Bronchial epithelial cell (primary cell): ENCODE data around the gene FZD10. TPM values are rescaled to one million over a fixed set of nuclear protein-coding genes. Genes with fewer than 3 reads are reported as not detected.

Experiments
- DNase-seq: peaks from one replicate; pipeline ENCODE4 v3.0.0-alpha.2; 2010; ENCODE audit warnings: low read depth
- FAIRE-seq: peaks from 2 replicates; lab custom pipeline; 2011; peaks lifted over from hg19 to GRCh38; lab: Jason Lieb, UNC
- H3K27me3 ChIP-seq: 2 replicates; pipeline ENCODE4 v1.5.1; 2011; ENCODE audit warnings: low read length; ENCODE audit not compliant: control insufficient read depth, insufficient read depth
- H3K36me3 ChIP-seq: 2 replicates; pipeline ENCODE4 v1.5.1; 2011; ENCODE audit warnings: low read length; ENCODE audit not compliant: control insufficient read depth, insufficient read depth
- H3K4me3 ChIP-seq: 2 replicates; pipeline ENCODE4 v1.5.1; 2011; ENCODE audit warnings: mild to moderate bottlenecking, low read depth, low read length, control low read depth
- total RNA-seq: library from RNA; depleted of rRNA; stranded (reverse); fragments of >200 nt; gene quantifications from 2 replicates; pipeline ENCODE4 v1.2.1, GENCODE V29; 2014
- TF ChIP-seq, protein P1 (sequence below): IDR thresholded peaks from 2 replicates; pipeline ENCODE4 v1.5.1; 2011; ENCODE audit warnings: mild to moderate bottlenecking, moderate library complexity, low read length, control low read depth, inconsistent platforms; ENCODE audit not compliant: insufficient read depth, severe bottlenecking

FZD10 gene
- total RNA-seq, 1 donor from 2014 or later: 0.26 TPM

DNA sequence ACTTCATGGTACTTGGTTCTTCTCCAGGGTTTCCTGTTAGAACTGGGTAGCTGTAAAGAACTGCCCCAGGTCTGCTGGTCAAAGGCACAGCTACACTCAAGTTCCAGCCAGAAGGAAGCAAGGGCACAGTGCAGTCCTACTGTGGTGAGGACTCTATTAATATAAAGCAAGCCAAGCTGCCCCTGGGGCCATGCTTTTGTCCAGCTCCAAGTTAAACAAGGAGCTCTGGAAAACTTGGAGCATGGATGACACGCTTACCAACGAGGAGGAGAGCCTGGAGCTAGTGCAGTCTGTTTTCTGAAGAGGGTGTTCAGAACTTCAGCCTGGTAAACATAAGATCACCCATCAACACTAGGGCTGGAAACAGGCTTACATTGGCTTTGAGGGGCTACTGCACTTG is 4.0 kb downstream of the FZD10 start:
- no peak overlapping the region for H3K4me3 ChIP-seq
- H3K36me3 ChIP-seq: no peaks in the 10 kb centered on the region
- DNase-seq (no peak), FAIRE-seq (no peak)
- TF ChIP-seq, protein P1, sequence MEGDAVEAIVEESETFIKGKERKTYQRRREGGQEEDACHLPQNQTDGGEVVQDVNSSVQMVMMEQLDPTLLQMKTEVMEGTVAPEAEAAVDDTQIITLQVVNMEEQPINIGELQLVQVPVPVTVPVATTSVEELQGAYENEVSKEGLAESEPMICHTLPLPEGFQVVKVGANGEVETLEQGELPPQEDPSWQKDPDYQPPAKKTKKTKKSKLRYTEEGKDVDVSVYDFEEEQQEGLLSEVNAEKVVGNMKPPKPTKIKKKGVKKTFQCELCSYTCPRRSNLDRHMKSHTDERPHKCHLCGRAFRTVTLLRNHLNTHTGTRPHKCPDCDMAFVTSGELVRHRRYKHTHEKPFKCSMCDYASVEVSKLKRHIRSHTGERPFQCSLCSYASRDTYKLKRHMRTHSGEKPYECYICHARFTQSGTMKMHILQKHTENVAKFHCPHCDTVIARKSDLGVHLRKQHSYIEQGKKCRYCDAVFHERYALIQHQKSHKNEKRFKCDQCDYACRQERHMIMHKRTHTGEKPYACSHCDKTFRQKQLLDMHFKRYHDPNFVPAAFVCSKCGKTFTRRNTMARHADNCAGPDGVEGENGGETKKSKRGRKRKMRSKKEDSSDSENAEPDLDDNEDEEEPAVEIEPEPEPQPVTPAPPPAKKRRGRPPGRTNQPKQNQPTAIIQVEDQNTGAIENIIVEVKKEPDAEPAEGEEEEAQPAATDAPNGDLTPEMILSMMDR: no peak
- H3K27me3 ChIP-seq: peaks cover 17% of the 10 kb centered on the region

DNA sequence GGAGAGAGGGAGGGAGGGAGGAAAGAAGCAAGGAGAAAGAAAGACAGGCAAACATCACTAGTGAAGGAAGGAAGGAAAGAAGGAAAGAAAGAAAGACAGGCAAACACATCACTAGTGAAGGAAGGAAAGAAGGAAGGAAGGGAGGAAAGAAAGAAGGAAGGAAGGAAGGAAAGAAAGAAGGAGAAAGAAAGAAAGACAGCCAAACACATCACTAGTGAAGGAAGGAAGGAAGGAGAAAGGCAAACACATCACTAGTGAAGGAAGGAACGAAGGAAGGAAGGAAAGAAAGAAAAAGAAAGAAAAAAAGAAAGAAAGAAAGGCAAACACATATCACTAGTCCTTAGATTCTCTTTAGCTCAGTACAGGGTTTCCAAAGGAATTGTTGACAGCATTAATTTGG is 5.3 kb downstream of the FZD10 start:
- no peak for DNase-seq

DNA sequence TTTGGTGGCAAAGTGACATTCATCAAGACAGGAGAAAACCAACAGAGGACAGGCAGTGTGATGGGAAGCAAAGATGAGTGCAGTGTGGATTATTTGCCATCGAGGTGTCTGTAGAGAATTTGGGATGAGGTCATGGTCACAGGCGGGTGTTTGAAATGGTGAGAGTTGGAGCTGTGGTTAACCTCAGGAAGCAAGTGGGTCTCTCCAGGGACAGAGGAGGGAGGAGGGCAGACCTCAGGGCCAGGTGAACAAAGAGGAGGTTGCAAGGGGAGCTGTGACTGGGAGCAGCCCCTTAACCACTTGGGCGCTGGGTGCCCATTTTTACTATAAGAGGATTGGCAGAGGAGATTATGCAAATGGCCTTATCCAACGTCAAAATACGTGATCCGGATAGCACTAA is 7.0 kb downstream of the FZD10 start:
- FAIRE-seq: no peak
- no peak for DNase-seq

More for the DNA sequence above, 5.3 kb downstream of the FZD10 start:
- Histone ChIP-seq H3K4me3 (no peak overlapping the region), H3K36me3 (no peaks in the 10 kb centered on the region), H3K27me3 (peaks cover 17% of the 10 kb centered on the region)
- TF ChIP-seq, protein P1: no peak
- FAIRE-seq: no peak

DNA sequence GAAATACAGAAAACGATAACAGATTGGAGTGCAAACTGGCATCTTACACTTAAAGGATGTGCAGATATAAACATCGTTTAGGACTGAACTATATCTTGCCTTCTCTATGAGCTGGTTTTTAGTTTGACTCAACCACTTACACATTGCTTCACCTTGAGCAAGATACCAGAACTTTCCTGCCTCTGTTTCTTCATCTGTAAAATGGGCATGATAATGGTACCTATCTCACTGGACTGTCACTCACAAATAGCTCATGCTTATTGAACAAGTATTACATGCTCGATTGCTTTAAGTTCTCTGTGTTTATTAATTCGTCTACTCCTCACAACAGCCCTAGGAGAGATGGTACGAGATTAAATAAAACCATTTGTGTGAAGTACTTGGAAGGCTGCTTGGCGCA is 7.7 kb downstream of the FZD10 start:
- DNase-seq: no peak

More for the DNA sequence above, 7.0 kb downstream of the FZD10 start:
- Histone ChIP-seq H3K27me3 (peaks cover 5% of the 10 kb centered on the region), H3K36me3 (no peaks in the 10 kb centered on the region), H3K4me3 (no peak overlapping the region)
- TF ChIP-seq, protein P1: no peak

DNA sequence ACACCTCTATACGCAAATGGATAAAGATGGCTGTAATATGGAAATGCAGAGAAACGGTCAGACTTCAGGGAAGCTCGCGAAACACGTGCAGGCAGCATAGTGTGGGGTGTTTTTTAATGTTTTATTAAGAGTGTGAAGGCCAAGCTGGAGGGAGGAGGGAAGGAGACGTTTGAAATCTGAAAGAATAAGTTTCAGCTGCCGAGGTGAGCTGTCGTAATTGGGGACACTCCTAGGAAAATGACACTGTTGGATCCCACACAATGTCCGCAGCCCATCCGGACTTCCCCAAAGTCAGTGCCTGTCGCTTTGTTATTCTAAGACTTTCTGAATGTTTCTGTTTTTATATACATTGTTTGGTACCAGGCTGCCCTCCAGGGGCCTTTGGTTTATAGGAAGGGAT is 8.3 kb downstream of the FZD10 start:
- TF ChIP-seq, protein P1: no peak
- DNase-seq (no peak), FAIRE-seq (no peak)
- peaks cover 5% of the 10 kb centered on the region for H3K27me3 ChIP-seq
- no peak overlapping the region for H3K4me3 ChIP-seq
- H3K36me3 ChIP-seq: no peaks in the 10 kb centered on the region

More for the DNA sequence above, 7.7 kb downstream of the FZD10 start:
- TF ChIP-seq, protein P1: no peak
- Histone ChIP-seq H3K27me3 (peaks cover 5% of the 10 kb centered on the region), H3K4me3 (no peak overlapping the region), H3K36me3 (no peaks in the 10 kb centered on the region)
- FAIRE-seq: no peak

DNA sequence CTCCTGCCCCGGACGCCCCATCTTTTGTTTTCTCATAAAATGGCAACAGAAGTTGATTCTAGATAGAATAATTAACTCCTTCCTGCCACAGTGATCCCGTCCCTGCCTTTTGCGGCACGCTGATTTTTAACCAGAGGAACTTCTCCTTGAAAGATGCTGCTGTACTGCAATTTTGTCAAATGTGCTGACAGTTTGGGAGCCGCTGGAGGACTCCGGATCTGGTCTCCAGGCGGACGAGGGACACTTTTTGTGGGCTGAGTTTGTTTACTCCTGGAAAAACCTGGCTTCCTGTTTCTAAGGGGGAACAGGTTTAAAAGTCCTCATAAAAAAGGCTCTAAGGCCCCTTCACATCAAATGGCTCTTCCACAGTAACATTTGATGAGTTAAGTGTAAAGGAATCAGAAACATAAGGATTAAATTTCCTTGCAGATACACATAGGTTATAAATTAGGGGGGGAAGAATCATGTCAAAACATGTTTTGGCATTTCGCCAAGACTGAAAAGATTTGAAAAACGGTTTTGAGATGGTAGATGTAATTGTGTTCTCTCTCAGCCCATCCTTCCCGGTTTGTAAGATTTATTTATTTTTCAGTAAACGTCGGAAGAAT is 15.5 kb downstream of the FZD10 start:
- DNase-seq: no peak
- TF ChIP-seq, protein P1: no peak

More for the DNA sequence above, 15.5 kb downstream of the FZD10 start:
- Histone ChIP-seq H3K27me3 (no peaks in the 10 kb centered on the region), H3K36me3 (no peaks in the 10 kb centered on the region), H3K4me3 (no peak overlapping the region)
- FAIRE-seq: no peak
